ENCODE results near the gene ALK.

The ALK gene

DNA sequence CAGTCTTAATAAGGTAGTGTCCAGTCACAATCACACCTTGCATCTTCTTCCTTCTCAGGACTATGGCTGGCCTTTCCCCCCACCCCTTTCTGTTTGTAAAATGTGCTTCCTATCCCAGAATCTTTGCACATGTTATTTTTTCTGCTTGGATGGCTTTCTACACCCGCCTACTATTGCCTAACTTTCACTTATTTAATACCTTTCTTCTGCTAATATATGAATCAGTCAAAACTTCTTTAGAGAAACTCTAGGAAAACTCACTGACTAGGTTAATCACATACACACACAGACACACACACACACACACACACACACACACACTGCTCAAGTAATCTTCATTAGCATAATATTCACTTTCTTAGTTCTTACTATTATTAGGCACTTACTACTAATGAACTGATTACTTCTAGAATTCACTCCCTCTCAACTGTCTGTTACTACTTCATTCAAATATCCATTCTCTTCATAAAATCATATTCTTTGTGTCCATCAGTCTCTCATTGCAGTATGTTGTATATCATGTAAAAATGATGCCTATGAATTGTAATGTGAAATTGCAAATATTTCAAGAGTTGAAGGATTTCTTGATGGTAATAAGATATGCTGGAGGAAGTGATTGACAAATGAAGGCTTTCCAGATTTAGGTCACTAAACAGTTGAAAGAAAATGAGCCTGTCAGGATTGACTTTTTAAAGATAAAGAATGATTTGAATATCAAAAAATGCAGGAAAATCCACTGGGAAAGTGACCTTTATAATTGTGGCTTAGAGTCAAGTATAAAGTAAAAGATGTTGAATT lies 754.9 kb downstream of the ALK start:
- DNase-seq: no peak

GRCh38 chr2:29165362-29166241 lies 755.8 kb downstream of the ALK start:
- DNase-seq: no peak

- no peak for DNase-seq
Observed at GRCh38 chr2:29164091-29164846, 757.1 kb downstream of the ALK start.

DNA sequence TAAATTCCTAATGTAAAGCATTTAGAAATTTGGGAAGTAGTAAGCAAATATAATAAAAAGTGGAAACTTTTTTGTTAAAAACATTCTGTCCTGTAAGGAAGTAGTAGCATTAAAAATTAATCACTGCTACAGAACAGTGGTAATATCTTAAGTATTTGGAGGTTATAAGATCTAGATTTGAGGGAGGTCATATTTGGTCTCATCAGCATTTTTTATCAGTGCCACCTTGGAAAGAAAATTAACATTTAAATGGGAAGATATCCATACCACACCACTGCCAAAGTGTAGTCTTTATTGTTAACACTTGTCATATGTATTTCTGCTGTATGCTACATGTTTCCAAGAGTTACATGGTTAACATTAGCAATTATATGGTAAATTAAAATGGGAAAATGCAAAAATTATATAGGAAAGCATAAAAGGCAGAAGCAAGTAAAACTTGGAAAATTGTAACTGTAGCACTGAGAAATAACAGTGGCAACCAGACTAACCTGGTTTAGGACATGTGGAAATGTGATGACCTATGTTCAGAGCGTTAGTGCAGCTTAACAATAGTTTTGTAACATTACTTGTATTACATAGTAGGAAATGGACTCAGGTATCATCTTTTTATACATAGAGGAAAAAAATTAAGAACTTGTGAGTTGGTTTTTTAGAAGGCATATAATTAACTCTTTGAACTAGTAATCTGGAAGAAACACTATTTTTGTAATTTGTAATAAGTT lies 759.0 kb downstream of the ALK start:
- DNase-seq: no peak

DNA sequence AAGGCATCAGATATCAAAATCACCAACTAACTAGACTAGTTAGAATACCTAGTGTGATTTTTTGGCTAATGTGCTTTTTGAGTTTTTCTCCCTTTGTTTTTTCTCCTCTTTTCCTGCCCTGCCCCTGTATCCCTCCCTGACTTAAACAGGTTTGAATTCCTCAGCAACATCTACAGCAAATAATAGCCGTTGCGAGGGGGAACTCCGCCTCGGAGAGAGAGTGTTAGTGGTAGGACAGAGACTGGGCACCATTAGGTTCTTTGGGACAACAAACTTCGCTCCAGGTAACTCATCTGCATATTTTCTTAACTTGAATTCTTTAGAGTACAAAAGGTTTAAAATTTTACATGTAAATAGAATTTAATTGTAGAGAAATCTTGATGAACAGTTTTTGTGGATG lies 761.2 kb downstream of the ALK start:
- DNase-seq: no peak

- no peak for DNase-seq
Observed at GRCh38 chr2:29159125-29159524, 762.3 kb downstream of the ALK start.

- no peak for DNase-seq
Observed at GRCh38 chr2:29157131-29157530, 764.3 kb downstream of the ALK start.

DNA sequence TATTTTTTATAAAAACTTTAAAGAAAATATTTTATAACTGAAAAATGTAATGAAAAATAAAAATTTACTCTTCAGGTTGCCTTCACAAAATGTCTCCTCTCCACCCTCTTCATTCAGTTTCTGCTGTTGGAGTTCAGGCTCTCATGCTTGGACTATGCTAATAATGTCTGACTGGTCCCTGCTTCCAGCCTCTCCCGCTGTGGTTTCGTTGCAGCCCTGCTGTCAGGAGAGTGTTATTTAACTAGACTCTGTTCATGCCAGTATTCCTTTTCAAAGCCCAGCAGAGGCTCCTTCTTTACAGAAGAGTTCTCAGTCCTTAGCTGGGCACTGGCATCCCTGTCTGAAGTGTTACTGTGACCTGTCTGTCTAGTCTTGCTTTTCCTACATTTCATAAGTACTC lies 765.8 kb downstream of the ALK start:
- no peak for DNase-seq

- no peak for DNase-seq
Observed at GRCh38 chr2:29154610-29155009, 766.8 kb downstream of the ALK start.

DNA sequence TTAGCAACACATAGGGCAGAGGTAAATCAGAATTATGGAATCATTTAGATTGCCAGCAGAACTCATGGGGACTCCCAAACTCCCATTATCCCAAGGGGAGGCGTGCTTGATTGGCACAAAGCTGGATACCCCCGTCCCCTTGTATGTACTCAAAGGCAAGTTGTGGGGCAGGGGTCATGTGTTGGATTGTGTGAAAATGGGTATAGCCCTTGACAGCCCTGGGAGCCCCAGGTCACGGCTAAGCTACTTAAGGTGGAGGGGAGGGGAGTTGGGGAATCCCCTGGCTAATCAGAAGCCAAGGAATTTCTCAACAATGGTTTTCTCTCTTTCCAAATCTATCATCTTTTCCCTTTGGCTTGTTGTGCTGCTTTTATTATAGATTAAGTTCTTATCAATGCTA lies 773.4 kb downstream of the ALK start:
- DNase-seq: no peak

GRCh38 chr2:29146197-29146596 lies 775.2 kb downstream of the ALK start:
- DNase-seq: no peak

DNA sequence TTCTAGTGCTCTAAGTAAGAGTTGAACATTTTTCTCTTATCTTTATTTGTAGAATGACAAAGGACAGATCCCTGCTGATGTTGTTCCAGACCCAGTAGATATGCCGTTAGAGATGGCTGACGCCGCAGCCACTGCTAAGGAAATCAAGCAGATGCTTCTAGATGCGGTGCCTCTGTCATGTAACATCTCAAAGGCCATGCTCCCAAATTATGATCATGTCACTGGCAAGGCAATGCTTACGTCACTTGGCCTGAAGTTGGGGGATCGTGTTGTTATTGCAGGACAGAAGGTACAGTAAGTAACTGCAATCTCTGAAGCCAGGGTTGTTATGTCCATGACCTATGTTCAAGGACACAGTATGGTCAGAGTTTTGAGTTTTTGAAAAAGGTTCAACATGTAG lies 777.7 kb downstream of the ALK start:
- no peak for DNase-seq
